ENCODE data around the gene WNT7A.

The WNT7A gene

GRCh38 chr3:13826672-13827071, 53.2 kb downstream of the WNT7A start:
- no peak for DNase-seq (ENCODE audit: low read depth)

- DNase-seq (ENCODE audit: low read depth) = no peak
Observed at GRCh38 chr3:13825821-13826220, 54.0 kb downstream of the WNT7A start.

GRCh38 chr3:13825311-13825579, 54.6 kb downstream of the WNT7A start:
- no peak for DNase-seq (ENCODE audit: low read depth)

- no peak for DNase-seq (ENCODE audit: low read depth)
Observed at GRCh38 chr3:13824521-13825310, 55.2 kb downstream of the WNT7A start.

- DNase-seq (ENCODE audit: low read depth) = no peak
Observed at GRCh38 chr3:13823692-13824091, 56.2 kb downstream of the WNT7A start.

GRCh38 chr3:13822871-13823585, 56.8 kb downstream of the WNT7A start:
- DNase-seq (ENCODE audit: low read depth) = no peak

- DNase-seq (ENCODE audit: low read depth) = no peak
Observed at GRCh38 chr3:13822042-13822441, 57.8 kb downstream of the WNT7A start.

- DNase-seq (ENCODE audit: low read depth) = no peak
Observed at GRCh38 chr3:13821126-13821525, 58.7 kb downstream of the WNT7A start.

- no peak for DNase-seq (ENCODE audit: low read depth)
Observed at GRCh38 chr3:13818919-13819318, 61.0 kb downstream of the WNT7A start.

GRCh38 chr3:13815088-13815683, 64.7 kb downstream of the WNT7A start:
- DNase-seq (ENCODE audit: low read depth) = no peak

GRCh38 chr3:13812034-13812471, 67.8 kb downstream of the WNT7A start:
- no peak for DNase-seq (ENCODE audit: low read depth)

GRCh38 chr3:13811614-13812013, 68.3 kb downstream of the WNT7A start:
- DNase-seq (ENCODE audit: low read depth) = no peak

GRCh38 chr3:13808550-13808949, 71.3 kb downstream of the WNT7A start:
- DNase-seq (ENCODE audit: low read depth) = no peak

- DNase-seq (ENCODE audit: low read depth) = no peak
Observed at GRCh38 chr3:13801361-13802204, 78.3 kb downstream of the WNT7A start.

- no peak for DNase-seq (ENCODE audit: low read depth)
Observed at GRCh38 chr3:13800064-13800463, 79.8 kb downstream of the WNT7A start.

GRCh38 chr3:13798401-13798800, 81.5 kb downstream of the WNT7A start:
- DNase-seq (ENCODE audit: low read depth) = no peak

GRCh38 chr3:13796701-13797460, 83.0 kb downstream of the WNT7A start:
- no peak for DNase-seq (ENCODE audit: low read depth)

GRCh38 chr3:13795816-13796215, 84.1 kb downstream of the WNT7A start:
- no peak for DNase-seq (ENCODE audit: low read depth)

GRCh38 chr3:13794322-13794721, 85.5 kb downstream of the WNT7A start:
- DNase-seq (ENCODE audit: low read depth) = no peak

GRCh38 chr3:13793451-13793850, 86.4 kb downstream of the WNT7A start:
- DNase-seq (ENCODE audit: low read depth) = no peak

- no peak for DNase-seq (ENCODE audit: low read depth)
Observed at GRCh38 chr3:13792512-13793371, 87.1 kb downstream of the WNT7A start.
